ENCODE measurements around the gene ATP5PB. TPM values are rescaled to one million over a fixed set of nuclear protein-coding genes. Genes with fewer than 3 reads are reported as not detected.

ATP5PB gene
- total RNA-seq, 1 donor from 2014 or later = 220 TPM

- Mint-ChIP-seq H3K4me1 (peaks cover under 1% of the 10 kb centered on the region), H3K27ac (no peak overlapping the region), H3K9me3 (no peaks in the 10 kb centered on the region), H3K36me3 (ENCODE audit: low read depth) (peaks cover 21% of the 10 kb centered on the region), H3K27me3 (no peaks in the 10 kb centered on the region), H3K4me3 (no peak overlapping the region)
- ChIA-PET CTCF (interaction anchor here (1.5 to 2.0 kb wide), 3 partner anchors 9 to 40 kb away, joined by 4 to 7 read pairs (median 6); no protein-coding TSS in a partner anchor), POLR2A (interaction anchor here (1.4 to 2.7 kb wide), 2 partner anchors 8 to 19 kb away, joined by 5 to 9 read pairs; partner anchors contain the start of gene WDR77)
- ATAC-seq (ENCODE audit: low read depth) (no peak), DNase-seq (no peak)
- TF ChIP-seq CTCF (IDR thresholded peaks at IDR 0.05) = no peak
- intact Hi-C loops (cut with micrococcal nuclease) = no loop called here
Measured at GRCh38 chr1:111467865-111468716, 18.8 kb downstream of the ATP5PB start.

- DNase-seq = no peak
- Mint-ChIP-seq H3K27ac (no peak overlapping the region), H3K4me1 (peaks cover 7% of the 10 kb centered on the region), H3K4me3 (no peak overlapping the region), H3K36me3 (ENCODE audit: low read depth) (peaks cover 17% of the 10 kb centered on the region), H3K27me3 (no peaks in the 10 kb centered on the region), H3K9me3 (no peaks in the 10 kb centered on the region)
- POLR2A ChIA-PET = interaction anchor here (1.4 to 2.7 kb wide), 2 partner anchors 8 to 20 kb away, joined by 5 to 9 read pairs; partner anchors contain the start of gene WDR77
- intact Hi-C loops (cut with micrococcal nuclease) = no loop called here
- CTCF ChIA-PET = interaction anchor here (1.5 to 2.0 kb wide), 3 partner anchors 9 to 39 kb away, joined by 4 to 7 read pairs (median 6); no protein-coding TSS in a partner anchor
- TF ChIP-seq CTCF (IDR thresholded peaks at IDR 0.05) = no peak
- ATAC-seq (ENCODE audit: low read depth) = no peak
Measured at GRCh38 chr1:111468717-111469100, 19.4 kb downstream of the ATP5PB start.

GRCh38 chr1:111469539-111469938, 20.3 kb downstream of the ATP5PB start:
- intact Hi-C loops (cut with micrococcal nuclease) = no loop called here
- POLR2A ChIA-PET = interaction anchor here (1.4 kb wide), 1 partner anchor 21 kb away, joined by 5 read pairs; the partner anchor contains the start of gene WDR77
- no peak for DNase-seq

GRCh38 chr1:111470596-111470995, 21.3 kb downstream of the ATP5PB start:
- POLR2A ChIA-PET = interaction anchor here (0.9 to 15.3 kb wide), 6 partner anchors 21 to 331 kb away, joined by 3 to 234 read pairs (median 6); partner anchors contain the start of genes ADORA3, ATP5PB, CEPT1 and DDX20
- Mint-ChIP-seq H3K27ac (no peak overlapping the region), H3K9me3 (no peaks in the 10 kb centered on the region), H3K36me3 (ENCODE audit: low read depth) (peaks cover 12% of the 10 kb centered on the region), H3K4me1 (peaks cover 25% of the 10 kb centered on the region), H3K4me3 (no peak overlapping the region), H3K27me3 (no peaks in the 10 kb centered on the region)
- no peak for TF ChIP-seq CTCF (IDR thresholded peaks at IDR 0.05)
- DNase-seq (no peak), ATAC-seq (ENCODE audit: low read depth) (no peak)
- CTCF ChIA-PET = interaction anchor here (1.0 to 2.4 kb wide), 2 partner anchors 22 to 38 kb away, joined by 3 to 17 read pairs; partner anchors contain the start of genes ATP5PB and WDR77
- intact Hi-C loops (cut with micrococcal nuclease) = loop anchor here (10.0 kb wide), 2 partner anchors 596 to 1144 kb away; partner anchors contain the start of genes CAPZA1, CD53 and ST7L

More at GRCh38 chr1:111469539-111469938, 20.3 kb downstream of the ATP5PB start:
- TF ChIP-seq CTCF (IDR thresholded peaks at IDR 0.05) = no peak
- H3K9me3 Mint-ChIP-seq = no peaks in the 10 kb centered on the region
- no peak overlapping the region for H3K27ac Mint-ChIP-seq
- peaks cover 13% of the 10 kb centered on the region for H3K36me3 Mint-ChIP-seq (ENCODE audit: low read depth)
- CTCF ChIA-PET = interaction anchor here (1.5 to 1.6 kb wide), 2 partner anchors 12 to 38 kb away, joined by 6 to 7 read pairs; no protein-coding TSS in a partner anchor
- no peak overlapping the region for H3K4me3 Mint-ChIP-seq
- peaks cover 14% of the 10 kb centered on the region for H3K4me1 Mint-ChIP-seq
- H3K27me3 Mint-ChIP-seq = no peaks in the 10 kb centered on the region
- no peak for ATAC-seq (ENCODE audit: low read depth)
